GM19467 (cell line): ENCODE results near the gene CLMN.
"Not testable (repeated sequence)": the region's sequence is repeated elsewhere in the genome, so short reads cannot be mapped to it uniquely, and the experiment has no call there.

ENCODE experiments used
- ATAC-seq: cut with Tn5 transposase; IDR thresholded peaks from one replicate; pipeline ENCODE4 v1.9.1; 2021; ENCODE audit warnings: mild to moderate bottlenecking, moderate library complexity; ENCODE audit not compliant: unreplicated experiment

CLMN gene

GRCh38 chr14:95201745-95202144, 118.0 kb downstream of the CLMN start:
- ATAC-seq, result not testable (repeated sequence)

DNA sequence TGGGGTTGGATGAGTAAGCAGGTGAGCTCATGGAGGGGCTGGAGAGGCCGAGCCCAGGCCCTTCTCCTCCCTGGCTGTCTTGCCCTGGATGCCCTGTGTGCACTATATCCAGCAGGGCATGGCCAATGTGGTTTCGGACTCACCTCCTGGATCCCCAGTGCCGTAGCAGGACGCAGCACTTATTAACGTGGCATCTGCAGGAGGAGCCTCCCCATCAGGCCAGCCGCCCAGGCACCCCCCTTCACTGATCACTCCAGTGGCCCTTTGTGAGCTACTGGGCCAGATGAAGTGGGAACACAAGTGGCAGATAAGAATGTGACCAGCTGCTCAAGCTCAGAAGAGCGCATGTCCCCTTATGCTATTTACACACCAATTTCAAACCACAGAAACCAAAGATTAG, 119.3 kb downstream of the CLMN start:
- ATAC-seq, result no peak

GRCh38 chr14:95199298-95199983, 120.3 kb downstream of the CLMN start:
- ATAC-seq, result no peak

DNA sequence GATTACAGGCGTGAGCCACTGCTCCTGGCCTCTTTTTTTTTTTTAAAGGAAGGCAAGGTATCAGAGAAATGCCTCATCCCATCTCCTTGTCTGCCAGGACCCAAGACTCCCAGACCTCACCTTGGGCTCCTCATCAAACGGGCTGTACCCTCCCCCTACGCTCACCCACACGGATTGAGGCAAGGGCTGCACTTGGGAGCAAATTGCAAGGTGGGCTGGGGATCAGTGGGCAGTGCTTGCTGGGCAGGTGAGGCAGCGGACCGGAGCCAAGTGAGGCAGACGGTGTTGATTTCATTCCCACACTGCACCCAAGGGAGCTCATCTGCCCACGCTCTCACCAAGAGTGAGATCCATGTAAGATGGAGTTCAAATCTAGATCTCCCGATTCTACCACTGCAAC, 121.4 kb downstream of the CLMN start:
- no peak for ATAC-seq

- no peak for ATAC-seq
Observed at GRCh38 chr14:95197551-95197950, 122.2 kb downstream of the CLMN start.

DNA sequence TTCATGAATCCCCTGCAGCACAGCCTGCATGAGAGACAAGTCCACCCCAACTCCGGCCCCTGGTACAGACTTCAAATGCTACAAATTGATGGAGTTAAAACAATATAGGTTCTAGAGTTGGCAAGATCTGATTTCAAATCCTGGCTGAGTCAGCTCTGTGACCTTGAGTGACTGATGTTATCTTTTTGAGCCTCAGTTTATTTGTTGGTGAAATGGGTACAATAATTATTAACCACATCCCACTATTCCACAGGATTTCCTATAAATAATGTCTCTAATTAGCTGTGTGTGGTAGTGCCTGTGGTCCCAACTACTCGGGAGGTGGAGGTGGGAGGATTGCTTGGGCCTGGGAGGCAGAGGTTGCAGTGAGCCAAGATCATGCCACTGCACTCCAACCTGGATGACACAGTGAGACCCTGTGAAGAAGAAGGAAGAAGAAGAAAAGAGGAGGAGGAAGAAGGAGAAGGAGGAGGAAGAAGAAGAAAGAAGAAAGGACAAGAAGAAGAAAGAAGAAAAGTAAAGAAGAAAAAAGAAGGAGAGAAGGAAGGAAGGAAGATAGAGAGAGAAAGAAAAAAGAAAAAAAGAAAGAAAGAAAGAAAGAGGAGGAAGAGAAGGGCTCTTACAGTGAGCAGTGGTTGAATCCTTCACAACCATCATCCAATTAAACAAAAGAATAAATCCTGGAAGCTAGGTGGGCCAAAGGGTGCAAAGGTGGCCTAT, 122.7 kb downstream of the CLMN start:
- ATAC-seq, result no peak

- no peak for ATAC-seq
Observed at GRCh38 chr14:95196268-95196667, 123.4 kb downstream of the CLMN start.

- ATAC-seq, result no peak
Observed at GRCh38 chr14:95195031-95195430, 124.7 kb downstream of the CLMN start.

DNA sequence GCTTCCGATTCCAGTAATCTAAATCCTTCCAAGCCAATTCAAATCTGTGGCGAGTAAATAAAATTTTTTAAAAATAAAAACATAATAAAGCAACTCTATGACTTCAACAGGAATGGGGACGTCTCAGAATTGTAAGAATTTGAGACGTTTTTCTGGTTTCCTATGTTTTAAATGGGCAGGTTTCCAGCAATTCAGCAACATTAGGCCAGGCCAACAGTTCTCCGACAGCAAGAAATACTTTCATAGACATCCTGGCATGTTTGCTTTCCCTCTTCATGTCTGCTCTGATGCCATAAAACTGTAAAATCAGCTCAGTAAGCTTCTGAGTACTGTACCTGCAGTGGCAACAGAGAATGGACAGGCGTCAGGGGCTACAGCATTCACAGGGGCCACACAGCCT, 126.6 kb downstream of the CLMN start:
- no peak for ATAC-seq

DNA sequence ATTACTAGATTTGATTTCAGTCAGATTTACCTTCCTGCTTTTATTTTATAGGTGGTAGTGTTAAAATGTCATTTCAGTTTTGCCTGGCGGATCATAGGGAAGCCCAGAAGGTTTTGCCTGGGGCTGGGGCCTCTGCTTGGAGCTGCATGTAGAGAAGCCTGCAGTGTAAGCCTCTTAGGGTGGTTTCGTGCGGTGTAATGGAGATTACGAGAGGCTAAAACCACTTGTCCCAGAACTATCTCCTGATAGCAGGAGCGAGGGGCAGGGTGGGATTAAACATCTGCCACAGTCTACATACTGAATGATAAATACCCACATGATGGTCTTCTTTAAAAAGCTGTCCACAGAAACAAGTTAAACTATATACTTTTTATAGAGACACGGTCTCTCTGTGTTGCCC, 127.4 kb downstream of the CLMN start:
- no peak for ATAC-seq

GRCh38 chr14:95191445-95192199, 128.1 kb downstream of the CLMN start:
- ATAC-seq, result no peak

GRCh38 chr14:95190857-95191256, 128.9 kb downstream of the CLMN start:
- no peak for ATAC-seq

- ATAC-seq, result no peak
Observed at GRCh38 chr14:95190346-95190840, 129.3 kb downstream of the CLMN start.

- no peak for ATAC-seq
Observed at GRCh38 chr14:95189367-95190132, 130.2 kb downstream of the CLMN start.

DNA sequence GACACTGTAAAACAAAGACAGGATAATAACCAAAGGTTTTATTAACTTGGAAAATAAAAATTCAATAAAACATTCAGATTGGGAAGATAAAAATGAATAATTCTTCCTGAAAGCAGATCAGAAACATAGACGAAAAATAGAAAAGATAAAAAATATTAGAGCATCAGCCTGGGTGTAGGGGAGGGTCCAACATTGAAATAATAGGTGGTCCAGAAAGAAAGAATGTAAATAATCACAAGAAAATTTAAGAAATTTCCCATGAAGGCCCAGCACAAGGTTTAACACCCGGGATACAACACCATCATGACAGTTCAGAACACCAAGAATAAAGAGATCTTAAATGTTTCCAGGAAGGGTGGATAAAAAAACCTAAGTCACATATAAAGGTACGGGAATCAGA, 131.3 kb downstream of the CLMN start:
- ATAC-seq, result no peak

GRCh38 chr14:95185767-95186392, 133.8 kb downstream of the CLMN start:
- no peak for ATAC-seq

GRCh38 chr14:95185033-95185766, 134.5 kb downstream of the CLMN start:
- no peak for ATAC-seq

GRCh38 chr14:95184413-95184790, 135.3 kb downstream of the CLMN start:
- no peak for ATAC-seq

- ATAC-seq, result no peak
Observed at GRCh38 chr14:95183532-95184412, 135.9 kb downstream of the CLMN start.
